IMR-90 (cell line): ENCODE measurements around the gene BHLHE23. TPM values are rescaled to one million over a fixed set of nuclear protein-coding genes. Genes with fewer than 3 reads are reported as not detected.

Source experiments
- ATAC-seq: fragments of 200-7000 bp; cut with Tn5 transposase; 2 replicates; pipeline ENCODE4 v1.9.1; 2020; ENCODE audit warnings: low read depth, mild to moderate bottlenecking, moderate library complexity
- BruUV-seq: library from RNA; stranded (reverse); fragments of 400-500 nt; replicated peaks from 2 replicates; lab custom pipeline; 2021; lab: Mats Ljungman, UMichigan
- CTCF ChIA-PET: fragments of 300-600 bp; formaldehyde crosslinking; extraction: SDS; loops from one replicate; lab custom pipeline; 2021; ENCODE audit warnings: antibody characterized with exemption; lab: Yijun Ruan, JAX
- POLR2A ChIA-PET: fragments of 300-600 bp; sonication (Branson Sonifier 250); formaldehyde crosslinking; loops from one replicate; lab custom pipeline; 2022; ENCODE audit warnings: antibody characterized with exemption; ENCODE audit not compliant: unreplicated experiment; lab: Charles Lee
- DNase-seq: peaks from one replicate; pipeline ENCODE4 v3.0.0; 2013
- H2AFZ ChIP-seq: replicated peaks from 2 replicates; pipeline ENCODE3; 2013; ENCODE audit warnings: low read length, mild to moderate bottlenecking; ENCODE audit not compliant: poor library complexity
- H2AK5ac ChIP-seq: 2 replicates; pipeline ENCODE4 v1.6.1; 2013; ENCODE audit warnings: low read depth, low read length, inconsistent platforms
- H2AK9ac ChIP-seq: replicated peaks from 2 replicates; pipeline ENCODE3; 2013; ENCODE audit warnings: mild to moderate bottlenecking, low read depth, low read length, moderate library complexity; ENCODE audit not compliant: poor library complexity
- H2BK120ac ChIP-seq: 2 replicates; pipeline ENCODE4 v1.6.1; 2013; ENCODE audit warnings: low read depth, low read length, inconsistent platforms
- H2BK15ac ChIP-seq: 3 replicates; pipeline ENCODE4 v1.6.1; 2013; ENCODE audit warnings: low read depth, low read length, inconsistent platforms
- H2BK20ac ChIP-seq: 2 replicates; pipeline ENCODE4 v1.6.1; 2013; ENCODE audit warnings: low read depth, mild to moderate bottlenecking, inconsistent platforms, low read length, moderate library complexity
- H2BK5ac ChIP-seq: 2 replicates; pipeline ENCODE4 v1.6.1; 2013; ENCODE audit warnings: mild to moderate bottlenecking, low read depth, low read length, inconsistent platforms; ENCODE audit not compliant: poor library complexity, severe bottlenecking
- H3K14ac ChIP-seq: replicated peaks from 2 replicates; pipeline ENCODE4 v1.6.1; 2013; ENCODE audit warnings: low read depth, low read length, inconsistent platforms
- H3K18ac ChIP-seq: 2 replicates; pipeline ENCODE4 v1.6.1; 2013; ENCODE audit warnings: low read depth, low read length, control low read depth
- H3K23ac ChIP-seq: 2 replicates; pipeline ENCODE4 v1.6.1; 2013; ENCODE audit warnings: low read depth, low read length, inconsistent platforms
- H3K27ac ChIP-seq: 2 replicates; pipeline ENCODE4 v1.5.1; 2013; ENCODE audit warnings: mild to moderate bottlenecking, control low read depth, low read length; ENCODE audit not compliant: insufficient read depth
- H3K27me3 ChIP-seq: 2 replicates; pipeline ENCODE4 v1.6.1; 2013; ENCODE audit warnings: low read length; ENCODE audit not compliant: control insufficient read depth, insufficient read depth
- H3K36me3 ChIP-seq: 2 replicates; pipeline ENCODE4 v1.6.1; 2013; ENCODE audit warnings: low read length, mixed read lengths; ENCODE audit not compliant: control insufficient read depth, insufficient read depth
- H3K4ac ChIP-seq: 2 replicates; pipeline ENCODE4 v1.6.1; 2013; ENCODE audit warnings: low read depth, low read length, inconsistent platforms
- H3K4me1 ChIP-seq: 2 replicates; pipeline ENCODE4 v1.6.1; 2013; ENCODE audit warnings: low read length, mixed read lengths; ENCODE audit not compliant: control insufficient read depth, insufficient read depth
- H3K4me2 ChIP-seq: 2 replicates; pipeline ENCODE4 v1.6.1; 2013; ENCODE audit warnings: low read depth, mild to moderate bottlenecking, control low read depth, low read length, moderate library complexity
- H3K4me3 ChIP-seq: 2 replicates; pipeline ENCODE4 v1.5.1; 2013; ENCODE audit warnings: low read depth, mild to moderate bottlenecking, control low read depth, low read length, moderate library complexity; ENCODE audit not compliant: insufficient read depth
- H3K56ac ChIP-seq: 2 replicates; pipeline ENCODE4 v1.6.1; 2013; ENCODE audit warnings: low read length, inconsistent platforms; ENCODE audit not compliant: insufficient read depth; ENCODE audit errors: extremely low read depth
- H3K79me1 ChIP-seq, 2 experiments: 2 replicates each; pipeline ENCODE4 v1.6.1; 2013; ENCODE audit warnings: low read length in 2 of 2, inconsistent platforms in 1 of 2, low read depth in 1 of 2
- H3K9ac ChIP-seq: 2 replicates; pipeline ENCODE4 v1.6.1; 2013; ENCODE audit warnings: low read depth, low read length, control low read depth
- H3K9me1 ChIP-seq: 2 replicates; pipeline ENCODE4 v1.6.1; 2013; ENCODE audit warnings: low read length, inconsistent platforms; ENCODE audit not compliant: insufficient read depth
- H3K9me3 ChIP-seq: 2 replicates; pipeline ENCODE4 v1.6.1; 2013; ENCODE audit warnings: low read length; ENCODE audit not compliant: control insufficient read depth, insufficient read depth
- H4K20me1 ChIP-seq: 2 replicates; pipeline ENCODE4 v1.6.1; 2013; ENCODE audit warnings: low read length, inconsistent platforms; ENCODE audit not compliant: insufficient read depth
- H4K5ac ChIP-seq: 2 replicates; pipeline ENCODE4 v1.6.1; 2013; ENCODE audit warnings: mild to moderate bottlenecking, low read depth, low read length, control low read depth
- H4K8ac ChIP-seq, 2 experiments: 2 replicates each; pipeline ENCODE4 v1.6.1; 2013; ENCODE audit warnings: low read depth in 2 of 2, low read length in 2 of 2, control low read depth in 1 of 2, inconsistent platforms in 1 of 2
- H4K91ac ChIP-seq: 2 replicates; pipeline ENCODE4 v1.6.1; 2013; ENCODE audit warnings: low read depth, low read length, inconsistent platforms; ENCODE audit not compliant: insufficient read depth
- RCOR1 ChIP-seq: IDR thresholded peaks from 2 replicates; pipeline ENCODE4 v1.6.1; 2012; ENCODE audit warnings: mild to moderate bottlenecking, low read length, improper control_type of control experiment; ENCODE audit not compliant: insufficient replicate concordance
- WGBS, 2 experiments: methylation state at CpG; one replicate each; pipeline versions ENCODE4 v1.1.5 to v1.1.7; 2013; ENCODE audit warnings: missing lambda C conversion rate in 2 of 2; ENCODE audit not compliant: insufficient read length in 1 of 2; ENCODE audit errors: extremely low coverage in 2 of 2; 5-methylcytosine and 5-hydroxymethylcytosine counted together
- dilution Hi-C: fragments of 300-500 bp; cut with HindIII; formaldehyde crosslinking; loops from one replicate; pipeline ENCODE4 v1.14.3; 2018; ENCODE audit warnings: low sequenced_read_pairs; ENCODE audit not compliant: unreplicated experiment
- in situ Hi-C: fragments of 300-500 bp; cut with MboI; formaldehyde crosslinking; loops from 3 replicates; pipeline ENCODE4 v1.14.3; 2019; ENCODE audit warnings: low sequenced_read_pairs, inconsistent platforms, mixed read lengths
- intact Hi-C: fragments of 100-400 bp; cut with micrococcal nuclease; formaldehyde crosslinking; loops from 2 replicates; pipeline ENCODE4 v1.10.0; 2022
- polyA plus RNA-seq, 3 experiments: library from polyadenylated mRNA; depleted of rRNA; stranded (reverse); fragments of >200 nt; gene quantifications; 2 replicates each; pipeline ENCODE4 v1.2.3, GENCODE V29; 2012; ENCODE audit warnings: low replicate concordance in 1 of 3
- total RNA-seq: library from RNA; depleted of rRNA; stranded (reverse); fragments of >200 nt; gene quantifications from 2 replicates; pipeline ENCODE4 v1.2.3, GENCODE V29; 2012
- TF ChIP-seq, protein P1 (sequence below): fragments of 150-350 bp; IDR thresholded peaks from 2 replicates; pipeline ENCODE4 v1.6.1; 2017; ENCODE audit warnings: mild to moderate bottlenecking, antibody characterized with exemption, low read length, low read depth

Gene BHLHE23
- total and polyA plus RNA-seq, 2 of the 4 experiments (the other 2 are of a cell fraction): not detected

DNA sequence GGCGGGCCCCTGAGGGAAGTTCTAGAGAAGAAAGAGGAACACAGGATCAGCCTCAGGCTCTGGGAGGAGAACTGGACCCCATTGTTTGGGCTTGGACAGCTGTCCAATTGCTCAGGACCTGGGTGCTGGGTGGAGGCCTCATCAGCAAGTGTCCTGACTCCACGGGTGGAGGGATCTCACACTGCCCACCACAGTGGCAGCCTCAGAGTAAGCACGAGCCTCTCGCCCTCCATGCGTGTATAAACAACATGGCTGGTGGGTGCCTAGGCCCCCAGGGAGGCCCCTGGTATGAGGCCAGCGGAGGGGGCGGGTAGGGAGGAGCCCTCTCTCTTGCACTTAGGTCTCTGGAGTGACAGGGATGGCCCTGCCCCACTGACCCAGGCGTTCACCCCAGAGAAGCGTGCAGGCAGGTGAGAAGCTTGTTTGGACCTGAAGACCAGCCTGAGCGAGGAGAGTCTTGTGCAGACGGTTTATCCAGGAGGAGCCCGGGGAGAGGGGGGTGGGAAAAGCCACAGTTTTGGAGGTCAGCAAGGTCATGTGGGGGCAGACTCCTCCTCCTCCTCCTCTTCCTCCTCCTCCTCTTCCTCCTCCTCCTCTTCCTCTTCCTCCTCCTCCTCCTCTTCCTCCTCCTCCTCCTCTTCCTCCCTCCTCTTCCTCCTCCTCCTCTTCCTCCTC lies 41.9 kb upstream of the BHLHE23 start:
- no TSS peak for BruUV-seq
- no peak overlapping the region for H4K5ac ChIP-seq
- H3K27me3 ChIP-seq: peaks cover 32% of the 10 kb centered on the region
- no peak overlapping the region for H3K27ac ChIP-seq
- no peak overlapping the region for H2BK20ac ChIP-seq
- H3K9me3 ChIP-seq: peaks cover 6% of the 10 kb centered on the region; the same call in 1 of the 2 replicates
- ATAC-seq (no peak), DNase-seq (no peak)
- no peak overlapping the region for H3K4me3 ChIP-seq
- no peak overlapping the region for H3K4me2 ChIP-seq
- no peak overlapping the region for H3K56ac ChIP-seq
- in situ Hi-C loops: no loop called here
- no peak overlapping the region for H3K9ac ChIP-seq
- no peak overlapping the region for H3K4ac ChIP-seq
- no peaks in the 10 kb centered on the region for H4K20me1 ChIP-seq
- H3K23ac ChIP-seq: no peak overlapping the region
- no peak overlapping the region for H2BK5ac ChIP-seq
- H3K14ac ChIP-seq: no peak overlapping the region
- no peak overlapping the region for H2AK5ac ChIP-seq
- no peaks in the 10 kb centered on the region for H3K36me3 ChIP-seq
- H2AK9ac ChIP-seq: no peak overlapping the region
- no peak overlapping the region for H2BK120ac ChIP-seq
- H4K8ac ChIP-seq: no peak overlapping the region
- no peak overlapping the region for H4K91ac ChIP-seq
- 83% methylated on average over 1 of the region's 12 CpGs; no CpG with 5 or more reads in 1 of the 2 experiments for WGBS, 2 experiments
- H2BK15ac ChIP-seq: no peak overlapping the region
- H3K9me1 ChIP-seq: no peaks in the 10 kb centered on the region
- no peaks in the 10 kb centered on the region for H3K79me1 ChIP-seq
- no peaks in the 10 kb centered on the region for H3K4me1 ChIP-seq
- no peak overlapping the region for H3K18ac ChIP-seq
- H2AFZ ChIP-seq: no peak overlapping the region
- ChIA-PET POLR2A (no interaction called here), CTCF (no interaction called here)
- dilution Hi-C loops: no loop called here
- intact Hi-C loops: no loop called here
- no peak for TF ChIP-seq RCOR1
- TF ChIP-seq, protein P1, sequence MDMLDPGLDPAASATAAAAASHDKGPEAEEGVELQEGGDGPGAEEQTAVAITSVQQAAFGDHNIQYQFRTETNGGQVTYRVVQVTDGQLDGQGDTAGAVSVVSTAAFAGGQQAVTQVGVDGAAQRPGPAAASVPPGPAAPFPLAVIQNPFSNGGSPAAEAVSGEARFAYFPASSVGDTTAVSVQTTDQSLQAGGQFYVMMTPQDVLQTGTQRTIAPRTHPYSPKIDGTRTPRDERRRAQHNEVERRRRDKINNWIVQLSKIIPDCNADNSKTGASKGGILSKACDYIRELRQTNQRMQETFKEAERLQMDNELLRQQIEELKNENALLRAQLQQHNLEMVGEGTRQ: no peak
